IMR-90 (cell line): ENCODE results near the gene PTP4A2. TPM values are rescaled to one million over a fixed set of nuclear protein-coding genes. Genes with fewer than 3 reads are reported as not detected.
A peak's percentile ranks its signal among the peaks of the same experiment; 100 is the strongest.

Experiments used
- ATAC-seq: fragments of 200-7000 bp; cut with Tn5 transposase; 2 replicates; pipeline ENCODE4 v1.9.1; 2020; ENCODE audit warnings: low read depth, mild to moderate bottlenecking, moderate library complexity
- BruUV-seq: library from RNA; stranded (reverse); fragments of 400-500 nt; replicated peaks from 2 replicates; lab custom pipeline; 2021; lab: Mats Ljungman, UMichigan
- CTCF ChIA-PET: fragments of 300-600 bp; formaldehyde crosslinking; extraction: SDS; loops from one replicate; lab custom pipeline; 2021; ENCODE audit warnings: antibody characterized with exemption; lab: Yijun Ruan, JAX
- POLR2A ChIA-PET: fragments of 300-600 bp; sonication (Branson Sonifier 250); formaldehyde crosslinking; loops from one replicate; lab custom pipeline; 2022; ENCODE audit warnings: antibody characterized with exemption; ENCODE audit not compliant: unreplicated experiment; lab: Charles Lee
- DNase-seq: peaks from one replicate; pipeline ENCODE4 v3.0.0; 2013
- H2AFZ ChIP-seq: replicated peaks from 2 replicates; pipeline ENCODE3; 2013; ENCODE audit warnings: low read length, mild to moderate bottlenecking; ENCODE audit not compliant: poor library complexity
- H2AK5ac ChIP-seq: 2 replicates; pipeline ENCODE4 v1.6.1; 2013; ENCODE audit warnings: low read depth, low read length, inconsistent platforms
- H2AK9ac ChIP-seq: replicated peaks from 2 replicates; pipeline ENCODE3; 2013; ENCODE audit warnings: mild to moderate bottlenecking, low read depth, low read length, moderate library complexity; ENCODE audit not compliant: poor library complexity
- H2BK120ac ChIP-seq: 2 replicates; pipeline ENCODE4 v1.6.1; 2013; ENCODE audit warnings: low read depth, low read length, inconsistent platforms
- H2BK15ac ChIP-seq: 3 replicates; pipeline ENCODE4 v1.6.1; 2013; ENCODE audit warnings: low read depth, low read length, inconsistent platforms
- H2BK20ac ChIP-seq: 2 replicates; pipeline ENCODE4 v1.6.1; 2013; ENCODE audit warnings: low read depth, mild to moderate bottlenecking, inconsistent platforms, low read length, moderate library complexity
- H2BK5ac ChIP-seq: 2 replicates; pipeline ENCODE4 v1.6.1; 2013; ENCODE audit warnings: mild to moderate bottlenecking, low read depth, low read length, inconsistent platforms; ENCODE audit not compliant: poor library complexity, severe bottlenecking
- H3K14ac ChIP-seq: replicated peaks from 2 replicates; pipeline ENCODE4 v1.6.1; 2013; ENCODE audit warnings: low read depth, low read length, inconsistent platforms
- H3K18ac ChIP-seq: 2 replicates; pipeline ENCODE4 v1.6.1; 2013; ENCODE audit warnings: low read depth, low read length, control low read depth
- H3K23ac ChIP-seq: 2 replicates; pipeline ENCODE4 v1.6.1; 2013; ENCODE audit warnings: low read depth, low read length, inconsistent platforms
- H3K27ac ChIP-seq: 2 replicates; pipeline ENCODE4 v1.5.1; 2013; ENCODE audit warnings: mild to moderate bottlenecking, control low read depth, low read length; ENCODE audit not compliant: insufficient read depth
- H3K27me3 ChIP-seq: 2 replicates; pipeline ENCODE4 v1.6.1; 2013; ENCODE audit warnings: low read length; ENCODE audit not compliant: control insufficient read depth, insufficient read depth
- H3K36me3 ChIP-seq: 2 replicates; pipeline ENCODE4 v1.6.1; 2013; ENCODE audit warnings: low read length, mixed read lengths; ENCODE audit not compliant: control insufficient read depth, insufficient read depth
- H3K4ac ChIP-seq: 2 replicates; pipeline ENCODE4 v1.6.1; 2013; ENCODE audit warnings: low read depth, low read length, inconsistent platforms
- H3K4me1 ChIP-seq: 2 replicates; pipeline ENCODE4 v1.6.1; 2013; ENCODE audit warnings: low read length, mixed read lengths; ENCODE audit not compliant: control insufficient read depth, insufficient read depth
- H3K4me2 ChIP-seq: 2 replicates; pipeline ENCODE4 v1.6.1; 2013; ENCODE audit warnings: low read depth, mild to moderate bottlenecking, control low read depth, low read length, moderate library complexity
- H3K4me3 ChIP-seq: 2 replicates; pipeline ENCODE4 v1.5.1; 2013; ENCODE audit warnings: low read depth, mild to moderate bottlenecking, control low read depth, low read length, moderate library complexity; ENCODE audit not compliant: insufficient read depth
- H3K56ac ChIP-seq: 2 replicates; pipeline ENCODE4 v1.6.1; 2013; ENCODE audit warnings: low read length, inconsistent platforms; ENCODE audit not compliant: insufficient read depth; ENCODE audit errors: extremely low read depth
- H3K79me1 ChIP-seq, 2 experiments: 2 replicates each; pipeline ENCODE4 v1.6.1; 2013; ENCODE audit warnings: low read length in 2 of 2, inconsistent platforms in 1 of 2, low read depth in 1 of 2
- H3K9ac ChIP-seq: 2 replicates; pipeline ENCODE4 v1.6.1; 2013; ENCODE audit warnings: low read depth, low read length, control low read depth
- H3K9me1 ChIP-seq: 2 replicates; pipeline ENCODE4 v1.6.1; 2013; ENCODE audit warnings: low read length, inconsistent platforms; ENCODE audit not compliant: insufficient read depth
- H3K9me3 ChIP-seq: 2 replicates; pipeline ENCODE4 v1.6.1; 2013; ENCODE audit warnings: low read length; ENCODE audit not compliant: control insufficient read depth, insufficient read depth
- H4K20me1 ChIP-seq: 2 replicates; pipeline ENCODE4 v1.6.1; 2013; ENCODE audit warnings: low read length, inconsistent platforms; ENCODE audit not compliant: insufficient read depth
- H4K5ac ChIP-seq: 2 replicates; pipeline ENCODE4 v1.6.1; 2013; ENCODE audit warnings: mild to moderate bottlenecking, low read depth, low read length, control low read depth
- H4K8ac ChIP-seq, 2 experiments: 2 replicates each; pipeline ENCODE4 v1.6.1; 2013; ENCODE audit warnings: low read depth in 2 of 2, low read length in 2 of 2, control low read depth in 1 of 2, inconsistent platforms in 1 of 2
- H4K91ac ChIP-seq: 2 replicates; pipeline ENCODE4 v1.6.1; 2013; ENCODE audit warnings: low read depth, low read length, inconsistent platforms; ENCODE audit not compliant: insufficient read depth
- WGBS, 2 experiments: methylation state at CpG; one replicate each; pipeline versions ENCODE4 v1.1.5 to v1.1.7; 2013; ENCODE audit warnings: missing lambda C conversion rate in 2 of 2; ENCODE audit not compliant: insufficient read length in 1 of 2; ENCODE audit errors: extremely low coverage in 2 of 2; 5-methylcytosine and 5-hydroxymethylcytosine counted together
- dilution Hi-C: fragments of 300-500 bp; cut with HindIII; formaldehyde crosslinking; loops from one replicate; pipeline ENCODE4 v1.14.3; 2018; ENCODE audit warnings: low sequenced_read_pairs; ENCODE audit not compliant: unreplicated experiment
- in situ Hi-C: fragments of 300-500 bp; cut with MboI; formaldehyde crosslinking; loops from 3 replicates; pipeline ENCODE4 v1.14.3; 2019; ENCODE audit warnings: low sequenced_read_pairs, inconsistent platforms, mixed read lengths
- intact Hi-C: fragments of 100-400 bp; cut with micrococcal nuclease; formaldehyde crosslinking; loops from 2 replicates; pipeline ENCODE4 v1.10.0; 2022
- polyA plus RNA-seq, 3 experiments: library from polyadenylated mRNA; depleted of rRNA; stranded (reverse); fragments of >200 nt; gene quantifications; 2 replicates each; pipeline ENCODE4 v1.2.3, GENCODE V29; 2012; ENCODE audit warnings: low replicate concordance in 1 of 3
- total RNA-seq: library from RNA; depleted of rRNA; stranded (reverse); fragments of >200 nt; gene quantifications from 2 replicates; pipeline ENCODE4 v1.2.3, GENCODE V29; 2012
- TF ChIP-seq, protein P1 (sequence below): fragments of 150-350 bp; IDR thresholded peaks from 2 replicates; pipeline ENCODE4 v1.6.1; 2017; ENCODE audit warnings: mild to moderate bottlenecking, antibody characterized with exemption, low read length, low read depth

PTP4A2 gene
- total and polyA plus RNA-seq, 2 of the 4 experiments (the other 2 are of a cell fraction): 135 to 328 TPM

- Histone ChIP-seq H3K4ac (no peak overlapping the region), H3K9me3 (no peaks in the 10 kb centered on the region), H3K23ac (0 out of 2 replicates have a peak overlapping the region, but pooled peaks have one; percentile 45), H4K20me1 (no peaks in the 10 kb centered on the region), H2BK20ac (no peak overlapping the region), H3K14ac (no peak overlapping the region), H3K27ac (no peak overlapping the region), H2BK5ac (no peak overlapping the region), H4K8ac (no peak overlapping the region), H3K4me2 (peak overlapping the region; percentile 55), H2AK9ac (no peak overlapping the region), H3K27me3 (peaks cover 2% of the 10 kb centered on the region; the same call in 1 of the 2 replicates), H2AK5ac (no peak overlapping the region), H3K4me3 (no peak overlapping the region), H3K9ac (no peak overlapping the region), H2BK15ac (no peak overlapping the region), H4K91ac (no peak overlapping the region), H3K36me3 (no peaks in the 10 kb centered on the region), H4K5ac (no peak overlapping the region), H2BK120ac (no peak overlapping the region), H3K79me1 (no peaks in the 10 kb centered on the region), H3K9me1 (peaks cover 4% of the 10 kb centered on the region; the same call in 1 of the 2 replicates), H3K56ac (no peak overlapping the region), H3K4me1 (peaks cover 4% of the 10 kb centered on the region), H2AFZ (peak overlapping the region; percentile 54), H3K18ac (no peak overlapping the region)
- DNase-seq: peak; percentile 16
- intact Hi-C loops (no loop called here), dilution Hi-C loops (no loop called here), in situ Hi-C loops (loop anchor here (25.0 kb wide), 1 partner anchor 106 kb away; no protein-coding TSS in a partner anchor)
- no TSS peak for BruUV-seq
- TF ChIP-seq, protein P1, sequence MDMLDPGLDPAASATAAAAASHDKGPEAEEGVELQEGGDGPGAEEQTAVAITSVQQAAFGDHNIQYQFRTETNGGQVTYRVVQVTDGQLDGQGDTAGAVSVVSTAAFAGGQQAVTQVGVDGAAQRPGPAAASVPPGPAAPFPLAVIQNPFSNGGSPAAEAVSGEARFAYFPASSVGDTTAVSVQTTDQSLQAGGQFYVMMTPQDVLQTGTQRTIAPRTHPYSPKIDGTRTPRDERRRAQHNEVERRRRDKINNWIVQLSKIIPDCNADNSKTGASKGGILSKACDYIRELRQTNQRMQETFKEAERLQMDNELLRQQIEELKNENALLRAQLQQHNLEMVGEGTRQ: no peak
- no CpG with 5 or more reads among the region's 5 CpGs for WGBS, 2 experiments
- ATAC-seq: peak; percentile 54
- POLR2A ChIA-PET: no interaction called here
- CTCF ChIA-PET: interaction anchor here (0.6 kb wide), 1 partner anchor 16 kb away, joined by 3 read pairs; no protein-coding TSS in a partner anchor
Observed at GRCh38 chr1:31881688-31882000, 56.5 kb downstream of the PTP4A2 start.
